Activated naive CD4-positive, alpha-beta T cell treated with anti-CD3 and anti-CD28 coated beads, Interleukin-2, amount 10 ng/mL, durations not matched to agents 7 days and 5 days (primary cell): ENCODE data around the gene C12orf75.

Experiments used
- CTCF ChIA-PET: fragments of 350-600 bp; sonication (Branson Sonifier 250); formaldehyde crosslinking; loops from one replicate; lab custom pipeline; 2021; ENCODE audit warnings: antibody characterized with exemption; lab: Charles Lee
- DNase-seq: peaks from one replicate; pipeline ENCODE4 v3.0.0-alpha.2; 2020
- H3K27ac Mint-ChIP-seq: one replicate; pipeline ENCODE4 v1.8.0; 2021; ENCODE audit warnings: mild to moderate bottlenecking, moderate library complexity, mixed read lengths
- H3K27me3 Mint-ChIP-seq: one replicate; pipeline ENCODE4 v1.8.0; 2021; ENCODE audit warnings: mild to moderate bottlenecking, mixed read lengths
- H3K36me3 Mint-ChIP-seq: one replicate; pipeline ENCODE4 v1.8.0; 2021; ENCODE audit warnings: mixed read lengths
- H3K4me1 Mint-ChIP-seq: one replicate; pipeline ENCODE4 v1.8.0; 2021; ENCODE audit warnings: mixed read lengths
- H3K4me3 Mint-ChIP-seq: one replicate; pipeline ENCODE4 v1.8.0; 2021; ENCODE audit warnings: mild to moderate bottlenecking, moderate library complexity, mixed read lengths
- H3K9me3 Mint-ChIP-seq: one replicate; pipeline ENCODE4 v1.8.0; 2021; ENCODE audit warnings: mixed read lengths

Gene C12orf75

GRCh38 chr12:105330283-105330930 is at the start of gene C12orf75:
C12orf75 (plus strand) TSS chr12:105330691; CDS start chr12:105330892, 201 bp downstream.
- H3K27me3 Mint-ChIP-seq, result no peaks in the 10 kb centered on the region
- peaks cover 21% of the 10 kb centered on the region for H3K36me3 Mint-ChIP-seq
- peaks cover 86% of the 10 kb centered on the region for H3K4me1 Mint-ChIP-seq
- H3K4me3 Mint-ChIP-seq, result peak within 1 kb of the TSS; percentile 81
- CTCF ChIA-PET, result interaction anchor here (1.3 to 1.9 kb wide), 2 partner anchors 26 to 53 kb away, joined by 3 to 7 read pairs; no protein-coding TSS in a partner anchor
- H3K27ac Mint-ChIP-seq, result peak within 1 kb of the TSS; percentile 87
- H3K9me3 Mint-ChIP-seq, result no peaks in the 10 kb centered on the region
- peak; percentile 93 for DNase-seq

- no peaks in the 10 kb centered on the region for H3K4me1 Mint-ChIP-seq
- no peaks in the 10 kb centered on the region for H3K9me3 Mint-ChIP-seq
- H3K27me3 Mint-ChIP-seq, result peaks cover 24% of the 10 kb centered on the region
- no peak overlapping the region for H3K4me3 Mint-ChIP-seq
- H3K27ac Mint-ChIP-seq, result no peak overlapping the region
- no peak for DNase-seq
- no peaks in the 10 kb centered on the region for H3K36me3 Mint-ChIP-seq
- CTCF ChIA-PET, result no interaction called here
These were observed 49.4 kb upstream of the C12orf75 start for GRCh38 chr12:105280966-105281693.

- no peaks in the 10 kb centered on the region for H3K4me1 Mint-ChIP-seq
- no peak overlapping the region for H3K27ac Mint-ChIP-seq
- no peaks in the 10 kb centered on the region for H3K9me3 Mint-ChIP-seq
- CTCF ChIA-PET, result no interaction called here
- no peak overlapping the region for H3K4me3 Mint-ChIP-seq
- H3K27me3 Mint-ChIP-seq, result peaks cover 24% of the 10 kb centered on the region
- DNase-seq, result no peak
- no peaks in the 10 kb centered on the region for H3K36me3 Mint-ChIP-seq
These were observed 48.8 kb upstream of the C12orf75 start for GRCh38 chr12:105281694-105282049.

- Mint-ChIP-seq H3K27me3 (peaks cover 24% of the 10 kb centered on the region), H3K27ac (no peak overlapping the region), H3K4me1 (no peaks in the 10 kb centered on the region), H3K4me3 (no peak overlapping the region), H3K36me3 (no peaks in the 10 kb centered on the region), H3K9me3 (no peaks in the 10 kb centered on the region)
- CTCF ChIA-PET, result interaction anchor here (1.1 kb wide), 1 partner anchor 13 kb away, joined by 3 read pairs; no protein-coding TSS in a partner anchor
- DNase-seq, result no peak
These were observed 45.1 kb upstream of the C12orf75 start for GRCh38 chr12:105285378-105285777.

- Mint-ChIP-seq H3K27me3 (peaks cover 23% of the 10 kb centered on the region), H3K4me1 (no peaks in the 10 kb centered on the region), H3K36me3 (no peaks in the 10 kb centered on the region), H3K4me3 (no peak overlapping the region), H3K9me3 (no peaks in the 10 kb centered on the region), H3K27ac (no peak overlapping the region)
- CTCF ChIA-PET, result no interaction called here
- no peak for DNase-seq
These were observed 43.1 kb upstream of the C12orf75 start for GRCh38 chr12:105287408-105287807.

- Mint-ChIP-seq H3K27ac (no peak overlapping the region), H3K9me3 (no peaks in the 10 kb centered on the region), H3K36me3 (no peaks in the 10 kb centered on the region), H3K27me3 (peaks cover 24% of the 10 kb centered on the region), H3K4me3 (no peak overlapping the region), H3K4me1 (no peaks in the 10 kb centered on the region)
- CTCF ChIA-PET, result interaction anchor here (1.0 to 1.7 kb wide), 2 partner anchors 32 to 94 kb away, joined by 3 to 5 read pairs; no protein-coding TSS in a partner anchor
- DNase-seq, result no peak
These were observed 42.0 kb upstream of the C12orf75 start for GRCh38 chr12:105288311-105288996.

- H3K36me3 Mint-ChIP-seq, result no peaks in the 10 kb centered on the region
- H3K4me1 Mint-ChIP-seq, result no peaks in the 10 kb centered on the region
- DNase-seq, result no peak
- H3K4me3 Mint-ChIP-seq, result no peak overlapping the region
- CTCF ChIA-PET, result interaction anchor here (1.0 to 1.7 kb wide), 2 partner anchors 31 to 93 kb away, joined by 3 to 5 read pairs; no protein-coding TSS in a partner anchor
- peaks cover 23% of the 10 kb centered on the region for H3K27me3 Mint-ChIP-seq
- no peak overlapping the region for H3K27ac Mint-ChIP-seq
- H3K9me3 Mint-ChIP-seq, result no peaks in the 10 kb centered on the region
These were observed 41.2 kb upstream of the C12orf75 start for GRCh38 chr12:105289114-105289904.

GRCh38 chr12:105291531-105291930 is 39.0 kb upstream of the C12orf75 start:
- H3K27ac Mint-ChIP-seq, result no peak overlapping the region
- DNase-seq, result no peak
- CTCF ChIA-PET, result no interaction called here
- H3K27me3 Mint-ChIP-seq, result peaks cover 16% of the 10 kb centered on the region
- no peaks in the 10 kb centered on the region for H3K36me3 Mint-ChIP-seq
- no peaks in the 10 kb centered on the region for H3K9me3 Mint-ChIP-seq
- no peaks in the 10 kb centered on the region for H3K4me1 Mint-ChIP-seq
- H3K4me3 Mint-ChIP-seq, result no peak overlapping the region

GRCh38 chr12:105292705-105293104 is 37.8 kb upstream of the C12orf75 start:
- no peak for DNase-seq
- CTCF ChIA-PET, result interaction anchor here (1.5 kb wide), 1 partner anchor 13 kb away, joined by 5 read pairs; no protein-coding TSS in a partner anchor
- H3K27ac Mint-ChIP-seq, result no peak overlapping the region
- no peaks in the 10 kb centered on the region for H3K36me3 Mint-ChIP-seq
- H3K9me3 Mint-ChIP-seq, result peaks cover 4% of the 10 kb centered on the region
- peaks cover 19% of the 10 kb centered on the region for H3K27me3 Mint-ChIP-seq
- H3K4me1 Mint-ChIP-seq, result no peaks in the 10 kb centered on the region
- H3K4me3 Mint-ChIP-seq, result no peak overlapping the region

- no peak for DNase-seq
- Mint-ChIP-seq H3K27ac (no peak overlapping the region), H3K4me3 (no peak overlapping the region), H3K36me3 (no peaks in the 10 kb centered on the region), H3K9me3 (peaks cover 8% of the 10 kb centered on the region), H3K27me3 (peaks cover 23% of the 10 kb centered on the region), H3K4me1 (no peaks in the 10 kb centered on the region)
- CTCF ChIA-PET, result interaction anchor here (1.5 kb wide), 1 partner anchor 13 kb away, joined by 5 read pairs; no protein-coding TSS in a partner anchor
These were observed 37.3 kb upstream of the C12orf75 start for GRCh38 chr12:105293187-105293586.

GRCh38 chr12:105294161-105294560 is 36.3 kb upstream of the C12orf75 start:
- Mint-ChIP-seq H3K4me1 (no peaks in the 10 kb centered on the region), H3K9me3 (peaks cover 11% of the 10 kb centered on the region), H3K4me3 (no peak overlapping the region), H3K36me3 (no peaks in the 10 kb centered on the region), H3K27me3 (peaks cover 23% of the 10 kb centered on the region), H3K27ac (no peak overlapping the region)
- CTCF ChIA-PET, result no interaction called here
- DNase-seq, result no peak

GRCh38 chr12:105294886-105295479 is 35.5 kb upstream of the C12orf75 start:
- no peak overlapping the region for H3K4me3 Mint-ChIP-seq
- no peaks in the 10 kb centered on the region for H3K36me3 Mint-ChIP-seq
- peaks cover 23% of the 10 kb centered on the region for H3K27me3 Mint-ChIP-seq
- H3K9me3 Mint-ChIP-seq, result peaks cover 17% of the 10 kb centered on the region
- CTCF ChIA-PET, result no interaction called here
- no peaks in the 10 kb centered on the region for H3K4me1 Mint-ChIP-seq
- no peak for DNase-seq
- no peak overlapping the region for H3K27ac Mint-ChIP-seq
